ENCODE data around the gene FXYD6.
"Not testable (repeated sequence)": the region's sequence is repeated elsewhere in the genome, so short reads cannot be mapped to it uniquely, and the experiment has no call there.

Gene FXYD6

DNA sequence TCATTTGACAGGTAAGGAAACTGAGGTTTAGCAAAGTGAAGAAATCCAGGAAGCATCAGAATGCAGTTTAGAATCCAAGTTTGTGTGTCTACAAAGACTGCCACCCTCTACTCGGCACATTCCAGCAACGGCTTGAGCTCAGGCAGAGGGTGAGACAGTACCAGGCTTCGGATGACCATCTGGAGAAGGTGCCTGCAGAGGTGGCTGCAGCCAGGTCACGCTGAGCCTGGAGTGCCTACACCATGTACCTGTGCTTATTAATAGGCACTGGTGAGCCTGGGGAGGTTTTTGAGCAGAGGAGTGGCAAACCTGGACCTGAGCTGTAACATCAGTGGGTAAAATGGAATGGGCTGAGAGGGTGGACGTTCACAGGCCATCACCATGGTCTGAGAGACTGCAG, 4.7 kb downstream of the FXYD6 start:
- no peak for DNase-seq (ENCODE audit: extremely low read depth in 1 of 2, low read depth in 1 of 2)

GRCh38 chr11:117871160-117871559, 5.3 kb downstream of the FXYD6 start:
- DNase-seq (ENCODE audit: extremely low read depth in 1 of 2, low read depth in 1 of 2) = no peak

GRCh38 chr11:117870103-117870952, 6.1 kb downstream of the FXYD6 start:
- DNase-seq (ENCODE audit: extremely low read depth in 1 of 2, low read depth in 1 of 2) = no peak

GRCh38 chr11:117869604-117870003, 6.9 kb downstream of the FXYD6 start:
- DNase-seq (ENCODE audit: extremely low read depth in 1 of 2, low read depth in 1 of 2) = no peak

DNA sequence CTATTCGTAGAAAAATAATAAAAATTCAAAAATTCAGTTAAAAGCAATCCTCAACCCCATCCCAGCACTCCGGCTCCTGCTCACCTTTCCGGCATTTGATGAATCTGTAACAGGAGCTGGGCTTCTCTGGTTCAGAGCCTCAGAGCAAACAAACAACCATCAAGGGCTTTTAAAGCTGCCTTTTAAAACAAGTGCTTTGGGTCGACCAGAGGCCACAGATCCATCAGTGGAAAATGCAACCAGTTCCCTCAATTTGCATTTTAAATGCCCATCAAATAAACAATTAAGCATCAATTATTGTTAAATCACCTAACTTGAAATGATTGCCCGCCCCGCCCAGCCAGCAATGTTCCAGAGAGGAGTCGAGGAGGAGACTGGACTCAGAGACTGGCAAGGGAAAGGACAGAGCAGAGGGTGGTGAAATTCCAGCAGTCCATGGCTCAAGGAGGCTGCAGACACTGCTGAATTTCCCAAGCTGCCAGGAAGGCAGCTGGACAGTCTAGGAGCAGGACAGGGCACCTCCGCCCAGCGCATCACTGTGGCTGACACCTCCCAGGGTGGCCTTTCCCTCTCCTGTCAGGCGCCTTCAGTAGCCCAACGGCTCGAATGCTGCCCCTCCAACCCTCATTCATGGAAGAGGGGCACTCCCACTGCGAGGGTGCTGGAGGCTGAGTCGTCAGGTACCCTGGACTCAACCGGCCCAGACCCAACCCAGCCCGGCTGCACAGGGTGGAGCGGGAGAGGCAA, 7.5 kb downstream of the FXYD6 start:
- DNase-seq (ENCODE audit: extremely low read depth in 1 of 2, low read depth in 1 of 2) = no peak

- DNase-seq (ENCODE audit: extremely low read depth in 1 of 2, low read depth in 1 of 2) = no peak
Measured at GRCh38 chr11:117868088-117868487, 8.4 kb downstream of the FXYD6 start.

DNA sequence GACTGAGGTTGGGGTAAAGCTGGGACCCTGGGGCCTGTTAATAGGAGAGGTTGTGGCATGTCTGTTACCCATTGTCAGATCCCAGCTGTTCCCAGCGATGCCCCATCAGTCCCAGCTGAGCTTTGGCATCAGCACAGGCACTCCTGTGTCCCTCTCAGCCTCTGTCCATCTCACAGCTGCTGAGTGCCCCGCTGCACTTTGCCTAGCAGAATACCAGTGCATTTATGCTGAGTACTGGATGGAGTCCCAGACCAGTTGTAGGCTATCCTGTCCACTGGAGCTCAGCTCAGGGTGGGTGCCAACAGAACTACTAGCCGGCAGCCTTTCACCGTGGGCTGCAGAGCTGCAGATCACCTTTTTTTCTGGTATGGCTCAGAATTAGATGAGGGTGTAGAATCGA, 9.9 kb downstream of the FXYD6 start:
- DNase-seq (ENCODE audit: extremely low read depth in 1 of 2, low read depth in 1 of 2) = no peak

DNA sequence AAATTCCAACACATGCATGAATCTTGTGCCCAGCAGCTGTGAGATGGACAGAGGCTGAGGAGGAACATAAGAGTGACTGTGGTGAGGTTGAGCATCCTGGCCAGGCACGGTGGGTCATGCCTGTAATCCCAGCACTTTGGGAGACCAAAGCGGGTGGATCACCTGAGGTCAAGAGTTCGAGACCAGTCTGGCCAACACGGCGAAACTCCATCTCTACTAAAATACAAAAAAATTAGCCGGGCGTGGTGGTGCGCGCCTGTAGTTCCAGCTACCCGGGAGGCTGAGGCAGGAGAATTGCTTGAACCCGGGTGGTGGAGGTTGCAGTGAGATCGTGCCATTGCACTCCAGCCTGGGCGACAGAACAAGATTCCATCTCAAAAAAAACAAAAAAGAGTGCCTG, 10.9 kb downstream of the FXYD6 start:
- DNase-seq (ENCODE audit: extremely low read depth in 1 of 2, low read depth in 1 of 2) = not testable (repeated sequence)

DNA sequence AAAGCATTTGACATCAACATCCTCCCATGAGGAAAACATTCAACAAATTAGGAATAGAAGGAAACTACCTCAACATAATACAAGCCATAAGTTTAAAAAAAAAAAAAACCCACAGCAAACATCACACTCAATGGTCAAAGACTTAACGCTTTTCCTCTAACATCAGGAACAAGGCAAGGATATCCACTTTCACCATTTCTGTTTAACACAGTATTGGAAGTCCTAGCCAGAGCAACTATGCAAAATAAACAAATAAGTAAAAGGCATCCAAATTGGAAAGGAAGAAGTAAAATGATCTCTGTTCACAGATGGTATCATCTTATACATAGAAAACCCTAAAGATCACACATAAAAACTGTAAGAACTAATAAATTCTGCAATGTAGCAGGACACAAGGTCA, 13.1 kb downstream of the FXYD6 start:
- DNase-seq (ENCODE audit: extremely low read depth in 1 of 2, low read depth in 1 of 2) = no peak

GRCh38 chr11:117862753-117863152, 13.7 kb downstream of the FXYD6 start:
- no peak for DNase-seq (ENCODE audit: extremely low read depth in 1 of 2, low read depth in 1 of 2)

DNA sequence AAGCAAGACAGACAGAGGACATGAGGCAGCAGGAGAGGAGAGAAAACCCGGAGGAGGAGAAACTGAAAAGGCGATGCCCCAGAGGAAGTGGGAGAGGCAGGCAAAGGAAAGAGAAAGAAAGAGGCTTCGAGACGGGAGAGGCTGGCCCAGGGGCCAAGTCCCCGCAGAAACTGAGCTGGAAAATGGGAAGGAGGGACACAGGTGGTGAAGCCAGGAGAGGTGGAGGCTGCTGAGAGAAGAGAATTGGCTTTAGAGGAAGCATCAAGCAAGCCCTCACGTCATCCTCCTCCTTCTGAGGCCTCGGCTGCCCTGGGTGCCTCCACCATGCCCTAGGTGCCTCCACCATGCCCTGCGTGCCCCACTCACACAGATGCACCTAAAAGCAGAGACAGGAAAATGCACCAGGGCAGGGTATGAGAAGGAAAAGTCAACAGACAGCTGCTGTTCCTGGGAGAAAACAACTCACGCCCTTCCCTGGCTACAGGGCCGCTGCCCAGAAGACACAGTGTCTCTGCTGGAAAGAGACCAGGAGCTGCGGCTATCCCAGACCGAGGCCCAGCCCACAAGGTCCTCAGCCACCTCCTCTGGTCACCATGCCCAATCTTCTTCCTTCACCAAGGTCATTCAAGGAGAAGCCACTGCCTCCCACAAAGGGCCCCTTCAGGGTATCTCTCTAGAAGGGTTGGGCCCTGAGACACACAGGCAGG, 14.3 kb downstream of the FXYD6 start:
- DNase-seq (ENCODE audit: extremely low read depth in 1 of 2, low read depth in 1 of 2) = no peak

- no peak for DNase-seq (ENCODE audit: extremely low read depth in 1 of 2, low read depth in 1 of 2)
Measured at GRCh38 chr11:117861151-117862018, 15.1 kb downstream of the FXYD6 start.

DNA sequence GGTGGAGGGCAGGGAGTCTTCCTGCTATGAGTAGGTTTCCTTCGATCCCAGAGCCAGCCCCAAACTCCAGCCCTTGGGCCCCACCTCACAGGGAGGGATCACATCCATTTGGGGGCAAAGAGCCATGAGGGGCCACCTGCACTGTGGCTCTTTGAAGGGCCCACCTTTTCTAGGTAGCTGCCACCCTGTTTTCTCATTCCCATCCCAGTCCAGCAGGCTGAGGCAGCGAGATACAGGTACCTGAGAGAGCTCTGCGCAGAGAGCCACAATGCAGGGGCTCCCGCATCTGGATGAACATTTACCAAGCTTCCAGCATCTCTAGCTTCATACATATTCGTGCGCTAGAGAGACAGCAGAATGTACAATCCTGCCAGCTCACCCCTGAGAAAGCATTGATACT, 16.3 kb downstream of the FXYD6 start:
- DNase-seq (ENCODE audit: extremely low read depth in 1 of 2, low read depth in 1 of 2) = no peak

GRCh38 chr11:117859488-117860112, 16.9 kb downstream of the FXYD6 start:
- DNase-seq (ENCODE audit: extremely low read depth in 1 of 2, low read depth in 1 of 2) = no peak

GRCh38 chr11:117859061-117859460, 17.4 kb downstream of the FXYD6 start:
- DNase-seq (ENCODE audit: extremely low read depth in 1 of 2, low read depth in 1 of 2) = no peak

DNA sequence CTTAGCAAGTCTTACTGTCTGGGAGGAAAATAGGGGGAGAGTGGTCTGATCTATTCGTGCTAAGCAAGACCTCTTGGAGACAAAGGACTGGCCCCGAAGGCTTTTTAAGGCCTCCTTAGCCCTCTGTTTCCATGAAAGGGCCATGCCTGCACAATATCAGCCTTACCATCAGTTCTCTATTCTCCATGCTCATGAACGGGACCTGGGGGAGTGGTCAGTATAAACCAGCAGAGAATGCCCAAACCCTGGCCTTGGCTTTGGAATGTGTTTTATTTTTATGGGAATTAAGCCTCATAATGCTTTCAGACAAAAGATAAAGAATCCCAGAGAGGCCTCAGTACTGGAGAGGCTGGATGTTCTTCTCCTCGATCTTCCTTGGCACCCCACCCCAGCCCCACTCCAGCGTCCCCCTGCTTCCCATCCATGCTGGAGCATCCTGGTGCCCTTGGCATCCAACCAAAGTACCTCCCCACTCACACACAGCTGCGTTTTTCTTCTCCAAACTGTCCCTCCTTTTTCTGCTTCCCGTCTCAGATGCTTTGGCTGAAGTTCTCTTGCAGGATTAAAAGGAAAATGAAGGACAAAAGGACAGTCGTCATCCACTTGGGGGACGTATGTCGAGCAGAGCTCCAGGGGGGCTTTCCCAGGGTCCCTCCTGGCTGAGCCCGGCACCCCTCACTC, 18.6 kb downstream of the FXYD6 start:
- no peak for DNase-seq (ENCODE audit: extremely low read depth in 1 of 2, low read depth in 1 of 2)

DNA sequence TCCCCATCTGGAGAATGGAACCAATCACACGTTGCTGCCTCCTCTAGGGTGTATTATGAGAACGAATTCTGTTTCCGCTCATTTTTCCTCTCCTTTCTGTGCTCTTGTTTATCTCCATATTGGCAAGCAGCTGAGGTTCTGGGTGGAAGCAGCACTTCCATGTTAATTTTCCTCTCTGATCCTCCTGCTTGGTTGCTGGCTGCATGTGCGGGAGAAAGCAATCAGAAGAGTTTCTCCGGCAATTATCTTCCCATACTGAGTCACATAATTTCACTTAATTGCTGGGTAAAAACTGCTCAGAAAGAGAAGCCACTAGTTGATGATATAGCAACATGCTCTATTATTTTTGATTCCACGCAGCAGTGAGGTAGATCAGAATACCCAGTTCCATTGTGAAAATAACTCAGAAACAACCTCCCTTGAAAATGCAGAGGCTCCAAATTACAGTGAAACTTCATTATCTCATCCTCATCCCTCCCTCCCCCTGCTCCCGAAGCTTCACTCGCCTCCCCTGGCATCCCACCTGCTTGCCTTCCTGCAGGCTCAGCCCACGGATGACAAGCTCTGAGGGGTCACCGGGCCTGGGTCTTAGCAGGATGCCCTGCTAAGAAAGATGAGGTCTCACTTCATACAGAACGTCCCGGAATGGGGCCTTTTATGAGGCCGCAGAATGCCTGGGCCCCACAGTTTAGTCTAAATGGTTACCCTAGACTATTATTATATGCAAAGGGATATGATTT, 20.4 kb downstream of the FXYD6 start:
- no peak for DNase-seq (ENCODE audit: extremely low read depth in 1 of 2, low read depth in 1 of 2)

GRCh38 chr11:117855186-117855845, 21.1 kb downstream of the FXYD6 start:
- no peak for DNase-seq (ENCODE audit: extremely low read depth in 1 of 2, low read depth in 1 of 2)
